Raji (cell line): ENCODE measurements around the gene FUT2.

Source experiments
- POLR2A ChIP-seq: IDR thresholded peaks from 2 replicates; pipeline ENCODE4 v1.6.1; 2011; ENCODE audit warnings: low read depth, low read length, control low read depth; ENCODE audit not compliant: insufficient read depth

FUT2 gene

DNA sequence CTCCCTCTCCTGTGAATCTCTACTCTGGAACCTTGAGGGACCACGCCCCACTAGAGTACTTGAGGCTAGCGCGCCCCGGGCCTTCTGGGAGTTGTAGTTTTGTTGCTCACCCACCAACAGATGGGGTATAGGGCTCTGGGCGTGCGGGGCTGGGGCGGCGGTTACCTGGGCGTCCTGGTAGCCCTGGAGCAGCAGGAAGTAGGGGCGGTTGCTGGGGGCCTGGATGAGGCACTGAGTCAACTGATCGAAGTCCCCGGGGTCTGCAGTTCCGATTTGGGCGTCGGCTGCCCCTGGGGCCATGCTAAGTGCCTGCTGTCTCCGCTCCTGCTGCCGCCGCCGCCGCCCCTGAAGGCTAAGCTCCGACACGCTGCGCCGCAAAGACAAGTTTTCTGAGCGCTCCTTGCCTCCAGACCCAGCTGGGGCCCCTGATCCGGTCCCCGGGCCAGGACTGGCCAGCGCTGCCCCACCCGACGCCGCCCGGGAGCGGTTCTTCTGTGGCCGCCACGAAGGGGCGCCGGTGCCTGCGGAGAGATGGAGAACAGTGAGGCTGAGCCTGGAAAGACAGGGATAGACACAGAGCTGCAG, 39.4 kb downstream of the FUT2 start:
- TF ChIP-seq POLR2A = no peak

DNA sequence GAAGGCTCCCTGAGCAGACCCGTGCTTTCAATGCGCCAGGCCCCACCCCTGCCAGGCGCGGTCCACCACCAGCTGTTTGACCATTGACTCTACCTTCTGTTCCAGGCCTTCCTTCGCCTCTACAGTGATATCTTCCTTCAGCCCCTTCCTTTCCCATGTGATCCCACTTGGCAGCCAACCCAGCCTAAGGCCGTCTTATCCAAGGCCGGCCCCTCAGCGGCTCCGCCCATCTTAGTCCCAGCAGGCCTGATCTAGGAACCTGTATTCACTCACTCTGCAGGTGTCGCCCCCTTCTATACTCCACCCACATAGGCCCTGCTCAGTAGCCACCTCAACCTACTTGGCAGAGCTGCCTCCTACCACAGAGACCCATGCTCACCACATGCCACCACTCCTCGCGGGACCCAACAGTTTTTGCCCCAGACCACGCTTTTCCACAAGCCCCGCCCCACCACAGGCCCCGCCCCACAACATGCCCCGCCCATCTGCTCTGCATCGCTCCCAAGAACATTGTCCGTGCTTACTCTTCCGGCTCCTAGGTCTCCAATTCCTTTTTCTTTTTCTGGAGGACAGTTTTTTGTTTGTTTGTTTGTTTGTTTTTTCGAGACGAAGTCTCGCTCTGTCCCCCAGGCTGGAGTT, 41.7 kb downstream of the FUT2 start:
- TF ChIP-seq POLR2A = no peak

DNA sequence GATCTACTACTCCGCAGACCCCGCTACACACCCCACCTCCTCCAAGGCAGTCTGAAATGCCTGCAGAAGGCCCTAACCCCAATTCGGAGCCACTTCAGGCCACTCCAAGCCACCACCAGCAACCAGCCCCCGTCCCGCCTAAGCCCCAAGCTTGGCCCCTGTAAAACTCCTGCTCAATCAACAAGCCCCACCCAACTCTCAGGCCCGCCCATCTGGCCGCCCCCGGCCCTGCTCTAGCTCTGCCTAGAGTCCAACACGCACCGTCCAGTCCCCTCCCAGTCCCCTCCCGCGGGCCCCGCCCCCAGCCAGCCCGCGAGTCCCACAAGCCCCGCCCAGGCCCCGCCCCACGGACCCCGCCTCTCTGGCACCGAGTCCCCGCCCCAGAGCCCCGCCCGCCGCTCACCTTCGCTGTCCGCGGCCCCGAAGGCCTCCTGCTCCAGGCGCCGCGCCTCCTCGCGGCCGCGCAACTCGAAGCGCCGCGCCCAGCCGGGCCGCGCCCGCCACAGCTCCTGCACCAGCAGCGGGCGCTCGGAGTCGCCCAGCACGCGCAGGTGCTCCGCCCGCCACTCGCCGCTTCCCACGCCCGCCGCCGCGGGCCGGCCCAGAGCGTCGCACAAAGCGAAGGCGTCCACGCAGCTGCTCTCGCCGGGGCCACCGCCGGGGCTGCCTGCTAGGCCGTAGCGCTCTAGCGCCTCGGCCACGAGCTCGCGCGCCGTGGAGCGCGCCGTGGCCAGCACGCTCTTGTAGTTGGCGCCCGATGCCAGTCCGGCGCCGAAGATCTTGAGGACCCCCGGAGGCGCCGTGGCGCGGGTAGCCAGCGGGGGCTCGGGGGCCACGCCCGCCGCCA, 43.0 kb downstream of the FUT2 start:
- no peak for TF ChIP-seq POLR2A

DNA sequence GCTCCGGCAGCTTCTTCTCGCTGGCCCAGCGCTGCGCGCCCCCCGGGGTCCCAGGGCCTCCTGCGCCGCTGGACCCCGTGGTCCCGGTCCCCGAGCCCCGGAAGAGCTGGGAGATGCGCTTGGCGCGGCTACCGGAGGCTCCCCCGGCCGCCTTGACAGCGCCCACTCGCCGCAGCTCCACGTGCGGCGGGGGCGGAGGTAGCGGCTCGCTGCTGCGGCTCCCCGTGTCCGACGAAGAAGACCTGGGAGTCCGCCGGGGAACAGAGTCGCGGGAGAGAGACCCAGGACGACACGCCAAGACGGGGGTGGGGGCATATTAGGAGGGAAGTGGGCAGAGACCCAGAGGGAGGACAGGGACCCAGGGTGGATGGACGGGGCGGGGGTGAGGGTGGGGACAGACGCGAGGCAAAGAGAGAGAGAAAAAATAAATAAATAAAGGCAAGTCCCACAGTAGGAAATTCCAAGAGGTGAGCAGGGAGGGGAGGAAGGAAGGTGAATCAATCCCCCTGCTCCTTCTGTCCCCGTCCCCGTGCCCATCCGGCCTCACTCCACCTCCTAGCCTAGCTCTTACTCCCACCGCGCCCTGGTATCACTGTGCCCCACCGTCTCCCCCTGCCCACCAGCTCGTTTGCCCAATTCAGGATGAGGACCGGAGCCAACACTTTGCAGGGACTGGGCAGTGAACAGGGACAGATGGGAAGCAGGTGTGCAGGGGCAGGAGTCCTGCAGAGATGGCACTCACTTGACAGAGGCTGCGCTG, 43.8 kb downstream of the FUT2 start:
- TF ChIP-seq POLR2A = no peak

DNA sequence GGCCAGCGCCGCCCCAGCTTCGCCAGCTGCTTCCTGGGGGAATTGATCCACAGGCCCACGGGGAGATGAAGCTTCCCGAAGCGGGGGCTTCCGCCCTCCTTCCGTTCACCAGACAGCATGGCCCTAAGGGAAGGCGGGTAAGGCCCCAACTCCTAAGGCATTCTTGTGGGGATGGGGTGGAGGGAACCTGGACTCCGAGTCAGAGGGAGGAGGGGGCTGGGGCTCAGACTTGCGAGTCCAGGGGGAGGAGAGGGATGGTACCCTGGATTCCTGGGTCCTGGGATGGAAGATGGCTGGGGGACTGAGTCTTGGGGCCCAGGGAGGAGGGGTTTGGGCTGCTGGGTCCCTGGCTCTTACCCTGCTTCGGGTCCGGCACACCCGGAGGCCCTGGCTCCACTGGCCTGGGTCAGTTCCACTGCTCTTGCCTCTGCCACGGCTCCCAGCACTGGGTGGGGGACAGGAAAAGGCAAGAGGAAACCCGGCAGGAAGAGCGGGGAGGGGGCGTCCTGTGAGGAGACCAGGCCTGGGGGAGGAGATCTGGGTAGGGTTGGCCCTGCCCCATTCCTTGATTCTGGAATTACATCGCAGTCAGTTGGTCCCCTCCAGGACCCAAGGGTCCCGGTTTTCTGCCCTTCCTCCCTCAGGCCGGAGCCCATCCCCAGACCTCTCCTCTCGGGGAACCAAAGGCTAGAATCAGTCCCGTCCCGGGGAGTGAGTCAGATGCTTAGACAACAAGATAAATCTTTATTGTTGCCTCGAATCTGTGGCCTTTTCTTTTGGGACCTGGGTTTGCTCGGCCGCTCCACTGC, 44.6 kb downstream of the FUT2 start, which contains the start of gene RASIP1:
RASIP1 (minus strand) TSS at position 447 of the 809 bp plus-strand sequence; CDS start at position 119, 328 bp downstream.
- TF ChIP-seq POLR2A = no peak

DNA sequence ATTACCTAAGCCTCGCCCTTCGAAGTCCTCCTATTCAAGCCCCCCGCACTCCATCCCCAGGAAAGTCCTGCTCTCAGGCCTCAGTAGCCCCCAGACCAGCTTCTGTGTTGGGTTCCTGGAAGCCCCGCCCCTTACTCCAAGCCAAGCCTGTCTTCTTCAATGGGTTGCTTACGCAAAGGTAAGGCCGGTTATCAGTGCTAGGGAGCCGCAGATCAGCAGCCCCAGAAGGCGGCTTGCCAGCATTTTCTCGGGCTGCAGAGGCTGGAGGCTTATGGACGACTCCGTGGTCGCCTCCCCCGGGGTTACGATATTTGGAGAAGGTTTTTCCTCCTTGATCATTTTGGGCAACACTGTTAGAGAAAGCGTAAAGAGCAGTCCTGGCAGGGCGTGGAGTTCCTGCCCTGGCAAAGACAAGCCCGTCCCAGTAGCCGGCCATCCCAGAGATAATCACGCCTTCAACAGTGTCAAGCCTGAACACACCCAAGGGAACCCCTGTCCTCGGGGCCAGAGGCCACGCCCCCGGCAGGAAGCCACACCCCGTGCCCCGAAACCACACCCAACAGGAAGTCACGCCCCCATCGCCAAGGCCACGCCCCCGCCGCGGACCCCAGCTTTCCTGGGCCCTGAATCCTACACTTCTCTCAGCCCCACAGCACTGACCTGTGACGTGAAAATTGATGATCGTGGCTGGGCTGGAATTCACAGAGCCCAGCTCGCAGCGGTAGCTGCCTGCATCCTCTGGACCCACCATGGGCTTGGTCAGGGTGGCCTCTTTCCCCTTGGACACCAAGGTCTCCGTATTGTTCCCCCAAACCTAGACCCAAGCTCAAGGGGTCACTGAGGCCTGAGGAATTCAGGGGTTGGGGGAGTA, 45.6 kb downstream of the FUT2 start:
- TF ChIP-seq POLR2A = no peak

DNA sequence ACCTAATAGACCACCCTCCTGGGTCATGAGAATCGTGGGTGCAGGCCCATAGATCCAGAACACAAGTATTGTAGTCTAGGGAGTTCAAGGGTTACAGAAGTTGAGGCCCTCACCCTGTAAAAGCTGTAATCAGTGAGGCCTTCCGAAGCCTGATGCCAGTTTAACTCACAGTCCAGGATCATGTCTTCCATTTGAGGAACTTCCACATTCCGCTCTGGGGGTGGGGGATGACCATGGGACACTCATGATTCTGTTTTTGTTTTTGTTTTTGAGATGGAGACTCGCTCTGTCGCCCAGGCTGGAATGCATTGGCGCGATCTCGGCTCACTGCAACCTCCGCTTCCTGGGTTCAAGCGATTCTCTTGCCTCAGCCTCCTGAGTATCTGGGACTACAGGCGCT, 46.3 kb downstream of the FUT2 start:
- no peak for TF ChIP-seq POLR2A

DNA sequence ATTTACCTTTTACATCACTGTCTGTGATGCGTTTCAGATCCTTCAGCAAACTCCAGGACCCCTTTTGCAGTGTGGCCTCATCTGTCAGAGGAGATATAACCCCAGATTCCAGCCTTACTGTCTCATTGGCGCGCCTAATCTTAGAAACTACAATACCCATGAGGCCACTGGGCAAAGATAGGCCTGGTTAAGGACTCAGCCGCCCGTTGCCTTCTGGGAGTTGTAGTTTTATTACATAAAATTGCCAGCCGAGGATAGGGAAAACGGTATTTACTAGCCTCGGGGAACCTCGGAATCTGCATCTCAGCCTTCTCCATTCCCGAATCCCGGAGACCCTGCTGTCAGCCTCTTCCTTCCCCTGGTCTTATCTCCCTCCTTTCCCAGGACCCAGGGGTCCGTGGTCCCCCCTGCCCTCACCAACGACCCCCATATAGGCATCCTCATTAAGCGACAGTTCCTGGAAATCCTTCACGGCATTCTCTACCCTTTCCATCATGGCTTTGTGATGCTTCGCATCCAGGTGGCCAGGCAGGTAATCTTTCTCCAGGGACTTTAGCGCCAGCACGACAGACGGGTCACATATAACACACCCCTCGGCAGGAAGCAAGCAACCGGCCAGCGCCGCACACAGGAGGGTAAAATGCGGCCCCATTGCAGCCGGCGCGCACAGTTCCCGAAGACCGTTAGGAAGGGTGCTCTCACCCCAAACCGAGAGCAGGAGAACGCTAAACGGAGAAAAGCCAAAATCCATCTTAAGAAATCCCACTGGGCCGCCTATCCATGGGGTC, 49.6 kb downstream of the FUT2 start:
- TF ChIP-seq POLR2A = no peak

DNA sequence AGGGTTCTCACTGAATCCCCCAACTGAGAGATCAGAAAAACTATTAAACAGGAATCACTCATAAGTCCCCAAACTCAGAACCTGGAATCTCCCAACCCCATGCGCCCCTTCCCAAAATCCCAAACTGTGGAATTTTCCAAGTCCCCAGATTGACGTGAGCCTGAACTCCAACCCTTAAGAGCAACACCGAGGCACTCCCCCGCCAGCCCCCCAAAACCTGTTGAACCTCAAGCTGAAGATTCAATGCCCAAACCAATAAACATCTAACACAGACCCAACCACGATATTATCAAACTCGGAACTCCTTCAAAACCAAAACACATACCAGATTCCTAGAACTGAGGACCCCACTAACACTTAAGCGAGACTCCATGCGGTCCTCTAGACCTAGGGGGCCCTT, 50.3 kb downstream of the FUT2 start:
- TF ChIP-seq POLR2A = no peak

DNA sequence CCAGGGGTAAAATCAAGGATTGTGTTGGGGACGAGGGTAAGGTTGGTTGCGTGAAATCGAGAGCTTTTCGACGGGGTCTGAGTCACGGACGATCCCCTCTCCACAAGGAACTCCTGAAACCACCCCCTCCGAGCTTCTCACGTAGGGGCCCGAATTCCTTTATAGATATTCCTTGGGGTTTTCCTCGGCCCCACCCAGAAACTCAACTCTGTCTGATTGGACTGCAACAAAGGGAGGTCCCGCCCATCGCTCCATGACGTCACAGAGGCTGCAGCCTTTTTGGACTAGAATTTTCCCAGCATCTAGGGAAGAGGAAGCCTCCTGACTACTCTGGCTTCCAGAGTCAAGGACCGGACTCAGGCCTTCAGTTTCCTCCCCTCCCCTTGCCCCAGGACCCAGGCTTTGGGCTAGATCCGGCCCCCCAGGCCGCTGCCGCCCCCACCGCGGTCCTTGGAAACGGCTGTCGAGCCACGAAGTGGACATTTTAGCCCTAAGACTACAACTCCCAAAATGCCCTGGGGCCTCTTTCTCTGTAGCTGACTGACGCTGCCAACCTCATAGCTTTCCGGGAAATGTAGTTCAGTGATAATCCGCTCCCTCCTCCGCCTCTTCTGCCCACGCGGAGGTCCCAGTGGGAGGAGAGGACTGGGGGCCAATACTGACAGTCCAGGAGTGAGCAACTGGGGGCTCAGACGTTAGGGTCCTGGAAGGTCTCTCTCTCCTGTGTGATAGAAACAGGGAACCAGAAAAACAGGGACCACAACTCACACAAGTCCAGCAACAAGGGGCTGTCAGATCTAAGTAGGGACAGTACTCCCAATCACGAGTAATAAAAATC, 51.2 kb downstream of the FUT2 start, which contains the start of gene IZUMO1:
IZUMO1 (minus strand) TSS at position 172 of the 838 bp plus-strand sequence. CDS start 1,050 bp downstream, outside the sequence.
- TF ChIP-seq POLR2A = no peak

DNA sequence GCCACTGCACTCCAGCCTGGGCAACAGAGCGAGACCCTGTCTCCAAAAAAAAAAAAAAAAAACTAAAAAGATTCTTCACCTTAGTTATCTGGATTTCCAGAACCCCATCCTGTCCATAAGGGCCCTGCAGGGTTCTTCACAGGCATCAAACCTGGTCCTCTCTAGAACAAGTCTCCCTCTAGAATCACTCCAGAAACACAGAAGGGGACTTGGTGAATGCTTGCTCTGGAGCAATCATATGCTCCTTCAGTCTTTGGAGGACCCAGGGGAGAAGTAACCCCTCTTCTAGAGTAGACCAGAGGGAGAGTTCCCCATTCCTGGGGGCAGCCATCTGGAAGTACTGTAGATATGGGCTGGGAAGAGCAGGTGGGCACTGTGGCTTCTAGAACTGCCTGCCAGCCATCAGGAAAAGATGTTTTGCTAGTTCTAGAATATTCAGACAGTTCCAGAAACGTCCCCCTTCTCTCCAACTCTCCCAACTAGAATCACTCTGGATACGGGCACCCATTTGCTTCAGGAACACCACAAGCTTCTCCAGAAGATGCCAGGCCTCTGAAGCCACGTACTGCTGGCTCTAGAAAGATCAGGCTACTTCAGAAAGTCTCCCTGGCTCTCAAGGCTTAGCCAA, 53.9 kb downstream of the FUT2 start:
- TF ChIP-seq POLR2A = no peak
